ENCODE results near the gene GSKIP.
"Not testable (repeated sequence)": the region's sequence is repeated elsewhere in the genome, so short reads cannot be mapped to it uniquely, and the experiment has no call there.

Gene GSKIP

GRCh38 chr14:96362965-96363750 lies at the start of gene GSKIP, which contains the start of gene ATG2B:
Gene GSKIP (plus strand): TSS chr14:96363526. CDS start chr14:96382248, 18,722 bp downstream.
Gene ATG2B (minus strand): TSS chr14:96363341. CDS start chr14:96362976, 365 bp downstream.
- peak; percentile 94 for DNase-seq (ENCODE audit: low spot score)

DNA sequence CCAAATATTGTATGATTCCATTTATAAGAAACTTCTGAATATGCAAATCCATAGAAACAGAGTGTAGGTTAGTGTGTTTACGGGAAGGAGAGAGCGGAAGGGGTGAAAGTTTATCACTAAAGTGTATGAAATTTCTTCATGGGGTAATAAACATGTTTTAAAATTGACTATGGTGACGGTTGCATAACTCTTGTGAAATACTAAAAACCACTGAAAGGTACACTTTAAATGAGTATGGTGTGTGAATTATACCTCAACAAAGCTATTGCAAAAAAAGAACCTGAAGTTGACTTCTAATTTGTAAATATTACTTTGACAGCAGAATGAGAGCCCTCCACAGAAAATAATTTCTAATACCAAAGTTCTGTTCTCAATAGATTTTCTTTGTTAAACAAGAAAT lies 47.2 kb upstream of the GSKIP start:
- DNase-seq (ENCODE audit: low spot score) = no peak

DNA sequence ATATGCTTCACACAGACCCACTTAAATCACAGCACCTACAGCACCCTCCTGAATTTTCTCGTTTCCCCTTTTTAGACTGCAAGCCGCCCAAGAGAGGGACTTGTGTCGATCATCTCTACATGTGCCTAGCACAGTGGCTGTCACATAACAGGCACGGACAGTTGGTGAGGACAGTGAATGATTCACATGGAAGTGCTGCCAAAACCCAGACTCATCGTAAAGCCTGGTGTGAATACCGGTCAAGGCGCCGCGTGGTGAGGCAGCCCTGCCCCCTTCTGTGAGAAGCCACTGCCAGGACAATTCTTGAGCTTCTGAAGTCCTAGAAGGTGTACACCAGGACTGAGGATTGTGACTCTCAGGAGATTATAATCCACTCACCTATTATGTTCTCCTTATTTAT lies 44.5 kb upstream of the GSKIP start:
- DNase-seq (ENCODE audit: low spot score) = no peak

- no peak for DNase-seq (ENCODE audit: low spot score)
Observed at GRCh38 chr14:96320605-96321004, 42.7 kb upstream of the GSKIP start.

- DNase-seq (ENCODE audit: low spot score) = no peak
Observed at GRCh38 chr14:96324219-96324618, 39.1 kb upstream of the GSKIP start.

GRCh38 chr14:96338551-96338950 lies 24.8 kb upstream of the GSKIP start:
- no peak for DNase-seq (ENCODE audit: low spot score)

DNA sequence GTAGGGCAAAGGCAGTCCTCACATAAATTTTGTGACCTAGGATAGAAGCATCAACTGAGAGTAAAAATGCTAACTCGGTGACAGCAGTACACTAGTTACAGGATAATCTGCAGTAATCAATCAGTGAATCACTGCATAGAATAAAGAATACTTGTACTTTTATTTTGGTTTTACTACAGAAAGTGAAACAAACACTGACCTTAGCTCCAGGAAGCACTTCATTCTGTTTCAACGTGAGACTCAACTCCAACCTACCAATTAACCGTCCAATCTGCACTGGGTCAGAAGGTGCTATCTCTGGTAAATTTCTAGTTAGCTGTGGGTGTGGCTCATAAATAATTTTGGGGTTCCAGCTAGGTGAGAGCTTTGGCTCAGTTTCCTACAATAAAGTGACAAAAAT lies 22.0 kb upstream of the GSKIP start:
- no peak for DNase-seq (ENCODE audit: low spot score)

GRCh38 chr14:96345669-96346068 lies 17.7 kb upstream of the GSKIP start:
- no peak for DNase-seq (ENCODE audit: low spot score)

DNA sequence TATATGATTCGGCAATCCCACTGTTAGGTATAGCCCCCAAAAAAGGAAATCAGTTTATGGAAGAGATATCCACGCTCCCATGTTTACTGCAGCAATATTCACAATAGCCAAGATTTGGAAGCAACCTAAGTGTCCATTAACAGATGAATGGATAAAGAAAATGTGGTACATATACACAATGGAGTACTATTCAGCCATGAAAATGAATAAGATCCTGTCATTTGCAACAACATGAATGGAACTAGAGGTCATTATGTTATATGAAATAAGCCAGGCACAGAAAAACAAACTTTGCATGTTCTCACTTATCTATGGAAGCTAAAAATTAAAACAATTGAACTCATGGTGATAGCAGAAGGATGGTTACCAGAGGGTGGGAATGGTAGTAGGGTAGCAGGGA lies 15.4 kb upstream of the GSKIP start:
- not testable (repeated sequence) for DNase-seq (ENCODE audit: low spot score)

- DNase-seq (ENCODE audit: low spot score) = no peak
Observed at GRCh38 chr14:96349286-96350075, 13.8 kb upstream of the GSKIP start.

GRCh38 chr14:96351986-96352385 lies 11.3 kb upstream of the GSKIP start:
- DNase-seq (ENCODE audit: low spot score) = no peak

DNA sequence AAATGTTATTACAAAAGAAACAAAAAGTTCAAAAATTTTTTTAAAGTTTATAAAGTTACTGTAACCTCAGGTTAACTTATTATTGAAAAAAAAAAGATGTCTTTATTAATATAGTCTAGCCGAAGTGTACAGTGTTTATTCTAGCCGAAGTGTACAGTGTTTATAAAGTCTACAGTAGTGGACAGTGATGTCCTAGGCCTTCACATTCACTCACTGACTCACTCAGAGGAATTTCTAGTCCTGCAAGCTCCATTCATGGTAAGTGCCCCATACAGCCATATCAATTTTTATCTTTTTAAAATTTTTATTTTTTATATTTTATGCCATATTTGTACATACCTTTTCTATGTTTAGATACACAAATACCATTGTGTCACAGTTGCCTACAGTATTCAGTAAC lies 10.6 kb upstream of the GSKIP start:
- no peak for DNase-seq (ENCODE audit: low spot score)

DNA sequence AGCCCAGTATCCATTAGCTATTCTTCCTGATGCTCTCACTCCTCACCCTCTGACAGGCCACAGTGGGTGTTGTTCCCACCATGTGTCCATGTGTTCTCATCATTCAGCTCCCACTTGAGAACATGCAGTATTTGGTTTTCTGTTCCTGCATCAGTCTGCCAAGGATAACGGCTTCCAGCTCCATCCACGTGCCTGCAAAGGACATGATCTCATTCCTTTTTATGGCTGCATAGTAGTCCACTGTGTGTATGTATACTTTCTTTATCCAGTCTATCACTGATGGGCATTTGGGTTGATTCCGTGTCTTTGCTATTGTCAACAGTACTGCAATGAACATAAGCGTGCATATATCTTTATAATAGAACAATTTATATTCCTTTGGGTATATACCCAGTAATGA lies 9.1 kb upstream of the GSKIP start:
- no peak for DNase-seq (ENCODE audit: low spot score)

DNA sequence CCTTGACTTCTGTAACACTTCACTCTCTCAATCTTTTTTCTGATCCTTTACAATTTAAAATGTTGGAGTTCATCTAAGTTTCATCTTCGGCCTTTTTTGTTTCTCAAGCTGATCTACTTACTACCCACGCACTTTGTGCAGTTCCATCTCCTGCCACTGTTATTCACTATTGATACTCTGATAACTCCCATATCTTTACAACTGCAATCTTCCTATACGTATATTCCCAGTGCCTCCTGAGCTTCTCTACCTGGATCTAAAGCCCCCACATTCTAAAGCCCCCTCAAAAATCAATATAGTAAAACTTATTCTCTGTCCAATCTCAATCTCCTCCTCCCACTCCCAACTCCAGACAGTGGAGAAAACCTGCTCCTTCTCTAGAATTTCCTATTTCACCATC lies 6.1 kb upstream of the GSKIP start:
- no peak for DNase-seq (ENCODE audit: low spot score)

DNA sequence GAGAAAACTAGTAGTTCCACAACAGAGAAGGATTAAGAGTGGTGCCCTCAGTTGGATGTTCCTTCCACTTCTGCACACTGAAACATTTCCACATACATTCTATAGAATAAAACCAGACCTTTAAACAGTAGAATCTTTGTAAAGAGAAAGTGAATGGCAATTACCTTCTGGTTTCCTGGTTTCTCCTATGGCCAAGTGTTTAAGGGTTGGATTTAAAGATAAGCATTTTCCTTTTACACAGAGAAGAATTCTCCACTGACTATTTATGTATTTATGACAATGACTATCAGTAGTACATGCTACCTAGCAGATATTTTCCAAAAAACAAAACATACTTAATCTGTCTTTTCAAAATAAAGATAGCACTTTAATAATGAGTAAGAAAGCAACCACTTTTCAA lies 3.4 kb upstream of the GSKIP start:
- DNase-seq (ENCODE audit: low spot score) = no peak

- DNase-seq (ENCODE audit: low spot score) = peak; percentile 74
Observed at GRCh38 chr14:96362071-96362964, 1.0 kb upstream of the GSKIP start.

DNA sequence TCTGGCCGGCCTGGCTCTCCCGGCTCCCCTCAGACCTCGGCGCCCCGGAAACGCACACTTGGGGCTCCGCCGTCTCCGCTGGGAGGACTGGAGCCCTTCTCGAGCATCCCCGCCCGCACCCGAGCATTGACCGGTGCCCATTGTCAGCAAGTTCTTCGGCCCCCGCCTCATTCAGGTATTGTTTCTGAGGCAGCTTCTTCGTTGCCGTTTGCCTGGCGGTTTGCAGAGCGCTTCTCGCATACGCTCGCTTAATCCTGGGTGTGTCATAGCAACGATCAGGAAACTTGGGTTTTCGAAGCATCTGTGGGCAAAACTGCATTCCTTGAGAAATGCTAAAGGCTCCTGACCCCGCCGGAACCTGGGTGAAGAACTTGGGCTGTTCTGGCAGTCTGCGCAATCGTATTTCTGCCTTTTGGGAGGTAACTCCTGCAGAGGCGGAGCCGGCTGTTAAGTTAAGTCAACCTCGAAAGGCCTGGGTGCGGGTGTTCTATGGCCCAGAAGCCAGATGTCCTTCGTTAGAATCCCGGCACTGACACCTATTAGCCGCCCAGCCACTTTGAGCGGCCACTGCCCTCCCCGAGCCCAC lies 518 bp downstream of the GSKIP start:
- DNase-seq (ENCODE audit: low spot score) = peak; percentile 55

DNA sequence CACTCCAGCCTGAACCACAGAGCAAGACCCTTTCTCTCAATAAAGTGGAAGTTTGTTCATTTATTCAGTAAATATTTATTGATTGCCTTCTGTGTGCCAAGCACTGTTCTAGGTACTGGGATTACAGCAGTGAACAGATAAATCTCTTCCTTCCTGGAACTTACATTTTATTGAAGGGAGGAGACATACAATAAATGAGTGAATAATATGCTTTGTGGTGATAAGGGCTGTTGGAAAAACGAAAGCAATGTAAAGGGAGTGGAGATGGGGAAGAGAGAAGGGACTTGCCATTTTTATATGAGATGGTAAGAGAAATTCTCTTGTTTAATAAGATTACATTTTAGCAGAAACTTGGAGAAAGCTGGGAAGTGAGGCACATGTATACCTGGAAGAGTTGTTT lies 1.6 kb downstream of the GSKIP start:
- DNase-seq (ENCODE audit: low spot score) = peak; percentile 49

GRCh38 chr14:96368534-96368933 lies 5.2 kb downstream of the GSKIP start:
- DNase-seq (ENCODE audit: low spot score) = no peak

DNA sequence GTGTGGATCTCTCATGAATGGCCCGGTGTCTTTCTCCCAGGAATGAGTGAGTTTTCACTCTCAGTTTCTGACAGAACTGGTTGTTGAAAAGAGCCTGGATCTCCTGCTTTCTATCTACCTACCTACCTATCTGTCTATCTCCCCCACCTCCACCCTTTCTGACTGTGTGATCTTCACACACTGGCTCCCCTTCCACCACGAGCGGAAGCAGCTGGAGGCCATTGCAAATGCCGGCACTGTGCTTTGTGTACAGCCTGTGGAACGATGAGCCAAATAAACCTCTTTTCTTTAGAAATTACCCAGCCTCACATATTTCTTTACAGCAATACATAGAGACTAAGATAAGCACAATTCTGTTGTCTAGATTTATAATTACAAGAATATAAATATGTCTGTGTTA lies 7.2 kb downstream of the GSKIP start:
- no peak for DNase-seq (ENCODE audit: low spot score)

DNA sequence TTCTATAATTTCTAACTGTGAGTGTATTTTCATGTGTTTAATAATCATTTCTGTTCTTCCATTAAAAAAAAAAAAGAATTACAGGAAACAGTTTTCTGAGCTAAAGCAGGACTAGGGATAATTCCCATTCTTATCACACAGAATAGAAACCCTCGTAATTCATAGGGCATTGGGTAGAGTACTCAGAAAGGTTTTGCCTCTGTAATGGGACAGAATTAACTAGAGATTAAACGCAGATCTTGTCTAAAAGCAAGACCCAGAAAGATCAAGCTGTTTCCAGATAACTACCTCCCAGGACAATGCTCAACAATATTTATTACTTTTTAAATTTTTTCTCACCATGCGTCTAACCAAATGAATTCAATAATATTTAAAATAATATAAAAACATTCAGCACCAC lies 10.2 kb downstream of the GSKIP start:
- DNase-seq (ENCODE audit: low spot score) = no peak

GRCh38 chr14:96376093-96376492 lies 12.8 kb downstream of the GSKIP start:
- DNase-seq (ENCODE audit: low spot score) = peak; percentile 35
